ENCODE results near the gene INTS14. TPM values are rescaled to one million over a fixed set of nuclear protein-coding genes. Genes with fewer than 3 reads are reported as not detected.

Gene INTS14
- total RNA-seq, 1 experiment from 2014 or later, result 50.1 TPM

DNA sequence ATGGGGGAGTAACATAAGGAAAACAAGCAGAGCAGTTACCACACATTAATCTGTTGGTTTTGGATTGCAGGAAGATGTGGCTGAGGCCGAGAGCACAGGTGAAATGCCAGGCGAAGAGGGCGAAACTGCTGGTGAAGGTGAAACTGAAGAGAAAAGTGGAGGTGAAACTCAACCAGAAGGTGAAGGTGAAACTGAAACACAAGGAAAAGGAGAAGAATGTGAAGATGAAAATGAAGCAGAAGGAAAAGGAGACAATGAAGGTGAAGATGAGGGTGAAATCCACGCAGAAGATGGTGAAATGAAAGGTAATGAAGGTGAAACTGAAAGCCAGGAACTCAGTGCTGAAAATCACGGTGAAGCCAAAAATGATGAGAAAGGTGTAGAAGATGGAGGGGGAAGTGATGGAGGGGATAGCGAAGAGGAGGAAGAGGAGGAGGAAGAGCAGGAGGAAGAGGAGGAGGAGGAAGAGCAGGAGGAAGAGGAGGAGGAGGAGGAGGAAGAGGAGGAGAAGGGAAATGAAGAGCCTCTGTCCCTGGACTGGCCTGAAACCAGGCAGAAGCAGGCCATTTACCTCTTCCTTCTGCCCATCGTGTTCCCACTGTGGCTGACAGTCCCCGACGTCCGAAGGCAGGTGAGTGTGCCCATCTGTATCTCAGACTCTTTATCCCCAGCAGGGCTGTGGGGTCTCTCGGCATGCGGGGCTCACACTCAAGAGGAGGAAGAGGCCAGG is 39.5 kb upstream of the INTS14 start:
- no peaks in the 10 kb centered on the region for H3K27me3 Mint-ChIP-seq (ENCODE audit: unreplicated experiment)
- H3K27ac Mint-ChIP-seq (ENCODE audit: unreplicated experiment), result no peak overlapping the region
- intact Hi-C loops (cut with micrococcal nuclease; ENCODE audit: unreplicated experiment), result no loop called here
- H3K36me3 Mint-ChIP-seq (ENCODE audit: insufficient read depth, unreplicated experiment), result peaks cover 7% of the 10 kb centered on the region
- no peak overlapping the region for H3K4me3 Mint-ChIP-seq (ENCODE audit: low read depth, unreplicated experiment)
- H3K9me3 Mint-ChIP-seq (ENCODE audit: low read depth, unreplicated experiment), result no peaks in the 10 kb centered on the region
- TF ChIP-seq, protein P1, sequence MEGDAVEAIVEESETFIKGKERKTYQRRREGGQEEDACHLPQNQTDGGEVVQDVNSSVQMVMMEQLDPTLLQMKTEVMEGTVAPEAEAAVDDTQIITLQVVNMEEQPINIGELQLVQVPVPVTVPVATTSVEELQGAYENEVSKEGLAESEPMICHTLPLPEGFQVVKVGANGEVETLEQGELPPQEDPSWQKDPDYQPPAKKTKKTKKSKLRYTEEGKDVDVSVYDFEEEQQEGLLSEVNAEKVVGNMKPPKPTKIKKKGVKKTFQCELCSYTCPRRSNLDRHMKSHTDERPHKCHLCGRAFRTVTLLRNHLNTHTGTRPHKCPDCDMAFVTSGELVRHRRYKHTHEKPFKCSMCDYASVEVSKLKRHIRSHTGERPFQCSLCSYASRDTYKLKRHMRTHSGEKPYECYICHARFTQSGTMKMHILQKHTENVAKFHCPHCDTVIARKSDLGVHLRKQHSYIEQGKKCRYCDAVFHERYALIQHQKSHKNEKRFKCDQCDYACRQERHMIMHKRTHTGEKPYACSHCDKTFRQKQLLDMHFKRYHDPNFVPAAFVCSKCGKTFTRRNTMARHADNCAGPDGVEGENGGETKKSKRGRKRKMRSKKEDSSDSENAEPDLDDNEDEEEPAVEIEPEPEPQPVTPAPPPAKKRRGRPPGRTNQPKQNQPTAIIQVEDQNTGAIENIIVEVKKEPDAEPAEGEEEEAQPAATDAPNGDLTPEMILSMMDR (IDR thresholded peaks at IDR 0.05; ENCODE audit: unreplicated experiment), result no peak
- no peak for DNase-seq
- BruUV-seq (replicated peaks), result no TSS peak
- CTCF ChIA-PET, result interaction anchor here (3.3 kb wide), 1 partner anchor 12 kb away, joined by 9 read pairs; no protein-coding TSS in a partner anchor
- H3K4me1 Mint-ChIP-seq (ENCODE audit: low read depth, unreplicated experiment), result peaks cover 22% of the 10 kb centered on the region

- DNase-seq, result no peak
- H3K4me1 Mint-ChIP-seq (ENCODE audit: low read depth, unreplicated experiment), result no peaks in the 10 kb centered on the region
- CTCF ChIA-PET, result no interaction called here
- TF ChIP-seq, protein P1 (IDR thresholded peaks at IDR 0.05; ENCODE audit: unreplicated experiment), result no peak
- intact Hi-C loops (cut with micrococcal nuclease; ENCODE audit: unreplicated experiment), result no loop called here
- H3K36me3 Mint-ChIP-seq (ENCODE audit: insufficient read depth, unreplicated experiment), result no peaks in the 10 kb centered on the region
- no peaks in the 10 kb centered on the region for H3K9me3 Mint-ChIP-seq (ENCODE audit: low read depth, unreplicated experiment)
- H3K27ac Mint-ChIP-seq (ENCODE audit: unreplicated experiment), result no peak overlapping the region
- H3K27me3 Mint-ChIP-seq (ENCODE audit: unreplicated experiment), result no peaks in the 10 kb centered on the region
- no peak overlapping the region for H3K4me3 Mint-ChIP-seq (ENCODE audit: low read depth, unreplicated experiment)
- no TSS peak for BruUV-seq (replicated peaks)
These were observed 35.6 kb upstream of the INTS14 start for GRCh38 chr15:65646486-65646885.

DNA sequence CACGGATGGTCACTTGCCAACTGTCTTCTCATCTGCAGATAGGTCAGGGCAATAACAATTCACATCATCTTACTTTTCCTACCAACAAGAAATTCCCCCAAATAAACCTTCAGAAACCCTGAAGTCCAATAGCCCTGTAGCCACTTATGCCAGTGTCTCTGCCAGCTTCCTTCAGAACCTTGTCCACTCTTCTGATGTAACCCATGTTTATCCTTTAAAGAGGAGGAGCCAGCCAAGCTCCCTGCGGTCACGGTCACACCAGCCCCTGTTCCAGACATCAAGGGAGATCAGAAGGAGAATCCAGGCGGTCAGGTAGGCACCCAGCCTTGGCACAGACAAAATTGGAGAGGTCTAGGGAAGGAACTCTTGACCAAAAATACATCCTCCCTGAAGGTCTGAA is 34.5 kb upstream of the INTS14 start:
- CTCF ChIA-PET, result no interaction called here
- no peak overlapping the region for H3K4me3 Mint-ChIP-seq (ENCODE audit: low read depth, unreplicated experiment)
- TF ChIP-seq, protein P1 (IDR thresholded peaks at IDR 0.05; ENCODE audit: unreplicated experiment), result no peak

GRCh38 chr15:65644282-65644681 is 33.4 kb upstream of the INTS14 start:
- Mint-ChIP-seq H3K27ac (ENCODE audit: unreplicated experiment) (no peak overlapping the region), H3K4me1 (ENCODE audit: low read depth, unreplicated experiment) (peaks cover under 1% of the 10 kb centered on the region), H3K27me3 (ENCODE audit: unreplicated experiment) (no peaks in the 10 kb centered on the region), H3K36me3 (ENCODE audit: insufficient read depth, unreplicated experiment) (no peaks in the 10 kb centered on the region), H3K9me3 (ENCODE audit: low read depth, unreplicated experiment) (no peaks in the 10 kb centered on the region), H3K4me3 (ENCODE audit: low read depth, unreplicated experiment) (no peak overlapping the region)
- no peak for DNase-seq
- intact Hi-C loops (cut with micrococcal nuclease; ENCODE audit: unreplicated experiment), result no loop called here
- no TSS peak for BruUV-seq (replicated peaks)
- CTCF ChIA-PET, result no interaction called here
- TF ChIP-seq, protein P1 (IDR thresholded peaks at IDR 0.05; ENCODE audit: unreplicated experiment), result no peak

More for the DNA sequence above, 34.5 kb upstream of the INTS14 start:
- Mint-ChIP-seq H3K9me3 (ENCODE audit: low read depth, unreplicated experiment) (no peaks in the 10 kb centered on the region), H3K27ac (ENCODE audit: unreplicated experiment) (no peak overlapping the region), H3K36me3 (ENCODE audit: insufficient read depth, unreplicated experiment) (no peaks in the 10 kb centered on the region), H3K4me1 (ENCODE audit: low read depth, unreplicated experiment) (no peaks in the 10 kb centered on the region), H3K27me3 (ENCODE audit: unreplicated experiment) (no peaks in the 10 kb centered on the region)
- DNase-seq, result no peak
- intact Hi-C loops (cut with micrococcal nuclease; ENCODE audit: unreplicated experiment), result no loop called here
- BruUV-seq (replicated peaks), result no TSS peak
